ENCODE measurements around the gene MYO10.

The MYO10 gene

GRCh38 chr5:16952968-16953671, 17.0 kb upstream of the MYO10 start:
- Mint-ChIP-seq H3K27ac (peak overlapping the region; percentile 23), H3K9me3 (peaks cover 4% of the 10 kb centered on the region), H3K4me3 (no peak overlapping the region), H3K36me3 (ENCODE audit: low read depth) (no peaks in the 10 kb centered on the region), H3K27me3 (ENCODE audit: low read depth, poor library complexity) (peaks cover 3% of the 10 kb centered on the region), H3K4me1 (peaks cover 5% of the 10 kb centered on the region)
- TF ChIP-seq, protein P1, sequence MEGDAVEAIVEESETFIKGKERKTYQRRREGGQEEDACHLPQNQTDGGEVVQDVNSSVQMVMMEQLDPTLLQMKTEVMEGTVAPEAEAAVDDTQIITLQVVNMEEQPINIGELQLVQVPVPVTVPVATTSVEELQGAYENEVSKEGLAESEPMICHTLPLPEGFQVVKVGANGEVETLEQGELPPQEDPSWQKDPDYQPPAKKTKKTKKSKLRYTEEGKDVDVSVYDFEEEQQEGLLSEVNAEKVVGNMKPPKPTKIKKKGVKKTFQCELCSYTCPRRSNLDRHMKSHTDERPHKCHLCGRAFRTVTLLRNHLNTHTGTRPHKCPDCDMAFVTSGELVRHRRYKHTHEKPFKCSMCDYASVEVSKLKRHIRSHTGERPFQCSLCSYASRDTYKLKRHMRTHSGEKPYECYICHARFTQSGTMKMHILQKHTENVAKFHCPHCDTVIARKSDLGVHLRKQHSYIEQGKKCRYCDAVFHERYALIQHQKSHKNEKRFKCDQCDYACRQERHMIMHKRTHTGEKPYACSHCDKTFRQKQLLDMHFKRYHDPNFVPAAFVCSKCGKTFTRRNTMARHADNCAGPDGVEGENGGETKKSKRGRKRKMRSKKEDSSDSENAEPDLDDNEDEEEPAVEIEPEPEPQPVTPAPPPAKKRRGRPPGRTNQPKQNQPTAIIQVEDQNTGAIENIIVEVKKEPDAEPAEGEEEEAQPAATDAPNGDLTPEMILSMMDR (IDR thresholded peaks at IDR 0.05): no peak
- DNase-seq: no peak

DNA sequence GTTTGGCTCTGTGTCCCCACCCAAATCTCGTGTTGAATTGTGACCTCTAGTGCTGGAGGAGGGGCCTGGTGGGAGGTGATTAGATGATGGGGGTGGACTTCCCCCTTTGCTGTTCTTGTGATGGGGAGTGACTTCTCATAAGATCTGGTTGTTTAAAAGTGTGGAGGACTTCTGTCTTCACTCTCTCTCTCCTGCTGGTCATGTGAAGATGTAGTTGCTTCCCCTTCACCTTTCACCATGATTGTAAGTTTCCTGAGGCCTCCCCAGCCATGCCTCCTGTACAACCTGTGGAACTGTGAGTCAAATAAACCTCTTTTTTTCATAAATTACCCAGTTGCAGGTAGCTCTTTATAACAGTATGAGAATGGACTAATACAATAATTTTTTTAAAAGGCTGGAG, 10.6 kb upstream of the MYO10 start:
- DNase-seq: no peak
- Mint-ChIP-seq H3K36me3 (ENCODE audit: low read depth) (peaks cover 6% of the 10 kb centered on the region), H3K4me3 (no peak overlapping the region), H3K27me3 (ENCODE audit: low read depth, poor library complexity) (no peaks in the 10 kb centered on the region), H3K9me3 (peaks cover 31% of the 10 kb centered on the region), H3K4me1 (peaks cover 6% of the 10 kb centered on the region), H3K27ac (no peak overlapping the region)
- TF ChIP-seq, protein P1 (IDR thresholded peaks at IDR 0.05): no peak

DNA sequence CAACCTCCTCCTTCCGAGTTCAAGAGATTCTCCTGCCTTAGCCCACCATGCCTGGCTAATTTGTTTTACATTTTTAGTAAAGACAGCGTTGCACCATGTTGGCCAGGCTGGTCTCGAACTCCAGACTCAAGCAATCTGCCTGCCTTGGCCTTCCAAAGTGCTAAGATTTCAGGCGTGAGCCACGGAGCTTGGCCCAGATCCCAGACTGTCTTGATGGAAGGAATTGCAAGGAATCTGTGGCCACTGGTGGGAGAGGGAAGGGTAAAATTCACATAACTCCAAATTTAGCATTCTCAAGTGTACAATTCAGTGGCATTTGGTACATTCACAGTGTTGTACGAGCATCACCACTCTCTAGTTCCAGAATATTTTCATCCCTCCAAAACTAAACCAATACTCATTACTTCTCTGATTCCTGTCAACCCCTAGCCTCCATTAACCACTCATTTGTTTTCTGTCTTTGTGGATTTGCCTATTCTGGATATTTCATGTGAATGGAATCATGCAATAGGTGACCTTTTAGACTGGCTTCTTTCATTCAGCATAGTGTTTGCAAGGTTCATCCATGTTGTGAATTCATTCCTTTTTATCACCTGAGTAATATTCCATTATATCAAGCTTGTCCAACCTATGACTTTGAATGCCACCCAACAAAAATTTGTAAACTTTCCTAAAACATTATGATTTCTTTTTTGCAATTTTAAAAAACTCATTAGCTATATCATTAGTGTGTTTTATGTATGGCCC, 8.9 kb upstream of the MYO10 start:
- TF ChIP-seq, protein P1 (IDR thresholded peaks at IDR 0.05): no peak
- Mint-ChIP-seq H3K9me3 (peaks cover 31% of the 10 kb centered on the region), H3K27ac (no peak overlapping the region), H3K4me1 (peaks cover 12% of the 10 kb centered on the region), H3K4me3 (no peak overlapping the region), H3K36me3 (ENCODE audit: low read depth) (peaks cover 6% of the 10 kb centered on the region), H3K27me3 (ENCODE audit: low read depth, poor library complexity) (peaks cover 3% of the 10 kb centered on the region)
- DNase-seq: no peak

GRCh38 chr5:16943846-16944678, 8.0 kb upstream of the MYO10 start:
- TF ChIP-seq, protein P1 (IDR thresholded peaks at IDR 0.05): no peak
- DNase-seq: no peak
- Mint-ChIP-seq H3K36me3 (ENCODE audit: low read depth) (peaks cover 6% of the 10 kb centered on the region), H3K27ac (peak overlapping the region; percentile 88), H3K27me3 (ENCODE audit: low read depth, poor library complexity) (peaks cover 3% of the 10 kb centered on the region), H3K4me1 (peaks cover 19% of the 10 kb centered on the region), H3K9me3 (peaks cover 31% of the 10 kb centered on the region), H3K4me3 (no peak overlapping the region)

DNA sequence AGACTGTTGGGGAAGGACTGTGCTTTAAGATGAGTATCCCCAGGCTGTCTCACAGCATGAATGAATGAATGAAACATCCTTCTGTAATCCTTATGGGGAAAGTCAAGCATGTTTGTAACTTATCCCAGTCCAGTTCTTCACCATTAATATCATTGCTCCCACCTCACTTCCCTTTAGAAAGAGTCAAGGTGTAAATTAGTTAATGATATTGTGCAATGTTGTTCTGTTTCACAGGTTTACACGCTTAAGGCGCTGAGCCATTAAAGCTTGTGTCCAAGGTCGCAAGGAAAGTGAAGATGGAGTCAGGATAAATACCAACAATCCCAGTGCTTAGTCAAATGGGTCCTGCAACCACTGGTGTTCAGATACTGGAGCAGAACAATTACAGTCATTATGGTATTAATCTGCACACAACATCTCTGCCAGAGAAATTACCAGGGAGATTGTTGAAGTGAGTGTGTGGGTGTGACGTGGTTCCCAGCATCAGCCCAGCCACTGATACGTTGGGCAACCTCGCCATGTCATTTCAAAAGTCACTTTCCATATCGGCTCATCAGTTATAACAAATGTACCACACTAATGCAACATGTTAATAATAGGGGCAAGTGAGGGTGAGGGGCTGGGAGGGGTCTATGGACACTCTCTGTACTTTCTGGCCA, 1.5 kb upstream of the MYO10 start:
- DNase-seq: no peak
- peaks cover 48% of the 10 kb centered on the region for H3K4me1 Mint-ChIP-seq
- H3K4me3 Mint-ChIP-seq: peak overlapping the region; percentile 92
- H3K27me3 Mint-ChIP-seq (ENCODE audit: low read depth, poor library complexity): peaks cover 29% of the 10 kb centered on the region
- H3K36me3 Mint-ChIP-seq (ENCODE audit: low read depth): no peaks in the 10 kb centered on the region
- H3K27ac Mint-ChIP-seq: no peak overlapping the region
- TF ChIP-seq, protein P1 (IDR thresholded peaks at IDR 0.05): no peak
- H3K9me3 Mint-ChIP-seq: no peaks in the 10 kb centered on the region
